GM18499 (cell line): ENCODE results near the gene HLA-A.
"Not testable (repeated sequence)": the region's sequence is repeated elsewhere in the genome, so short reads cannot be mapped to it uniquely, and the experiment has no call there.

Source experiments
- ATAC-seq: cut with Tn5 transposase; IDR thresholded peaks from one replicate; pipeline ENCODE4 v1.9.1; 2021; ENCODE audit warnings: moderate number of reproducible peaks; ENCODE audit not compliant: insufficient read depth, unreplicated experiment

The HLA-A gene

DNA sequence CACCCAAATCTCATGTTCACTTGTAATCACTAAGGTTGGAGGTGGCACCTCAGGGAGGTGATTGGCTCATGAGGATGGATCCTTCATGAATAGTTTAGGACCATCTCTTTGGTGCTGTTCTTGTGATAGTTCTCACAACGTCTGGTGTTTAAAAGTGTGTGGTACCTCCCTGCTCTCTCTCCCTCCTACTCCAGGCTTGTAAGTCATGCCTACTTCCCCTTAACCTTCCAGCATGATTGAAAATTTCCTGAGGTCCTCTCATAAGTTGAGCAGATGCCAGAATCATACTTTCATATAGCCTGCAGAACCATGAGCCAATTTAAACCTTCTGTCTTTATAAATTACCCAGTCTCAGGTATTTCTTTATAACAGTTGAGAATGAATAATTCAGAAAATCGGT is 16.6 kb downstream of the HLA-A start:
- ATAC-seq = no peak

DNA sequence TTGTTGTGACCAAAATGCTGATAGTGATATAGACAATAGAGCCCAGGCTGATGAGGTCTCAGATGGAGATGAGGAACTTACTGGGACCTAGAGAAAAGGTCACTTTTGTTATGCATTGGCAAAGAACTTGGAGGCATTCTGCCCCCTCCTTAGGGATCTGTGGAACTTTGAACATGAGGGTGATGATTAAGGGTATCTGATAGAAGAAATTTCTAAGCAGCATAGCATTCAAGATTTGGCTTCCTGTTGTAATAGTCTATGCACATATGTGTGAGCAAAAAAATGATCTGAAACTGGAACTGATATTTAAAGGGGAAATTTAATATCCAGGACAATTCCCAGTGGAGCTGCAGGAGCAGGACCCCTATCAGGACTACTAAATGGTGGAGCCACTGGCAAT is 17.1 kb downstream of the HLA-A start:
- no peak for ATAC-seq

DNA sequence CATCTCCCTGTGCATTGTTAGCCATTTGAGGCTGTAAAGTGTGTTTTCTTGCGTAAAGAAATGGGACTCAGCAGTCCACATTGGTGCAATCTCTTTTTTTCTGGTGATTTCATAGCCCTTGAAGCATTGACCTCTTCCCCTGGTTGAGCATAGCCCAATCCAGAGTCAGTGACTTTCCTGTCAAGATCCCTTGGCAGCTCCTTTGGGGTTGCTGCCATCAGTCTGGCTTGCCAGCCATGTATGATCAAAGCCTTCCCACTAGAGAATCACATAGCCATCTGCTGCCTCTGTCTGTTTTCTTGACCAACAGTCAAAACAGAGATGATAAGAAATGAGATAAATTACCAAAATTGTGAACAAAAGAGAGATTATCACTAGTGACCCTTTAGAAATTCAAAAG is 19.6 kb downstream of the HLA-A start:
- ATAC-seq = no peak

DNA sequence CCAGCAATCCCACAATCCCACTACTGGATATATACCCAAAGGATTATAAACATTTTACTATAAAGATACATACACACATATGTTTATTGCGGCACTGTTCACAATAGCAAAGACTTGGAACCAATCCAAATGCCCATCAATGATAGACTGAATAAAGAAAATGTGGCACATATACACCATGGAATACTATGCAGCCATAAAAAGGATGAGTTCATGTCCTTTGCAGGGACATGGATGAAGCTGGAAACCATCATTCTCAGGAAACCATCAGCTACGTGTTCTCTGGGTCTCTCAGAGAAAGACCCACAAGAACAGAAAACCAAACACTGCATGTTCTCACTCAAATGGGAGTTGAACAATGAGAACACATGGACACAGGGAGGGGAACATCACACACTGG is 21.4 kb downstream of the HLA-A start:
- ATAC-seq = not testable (repeated sequence)

DNA sequence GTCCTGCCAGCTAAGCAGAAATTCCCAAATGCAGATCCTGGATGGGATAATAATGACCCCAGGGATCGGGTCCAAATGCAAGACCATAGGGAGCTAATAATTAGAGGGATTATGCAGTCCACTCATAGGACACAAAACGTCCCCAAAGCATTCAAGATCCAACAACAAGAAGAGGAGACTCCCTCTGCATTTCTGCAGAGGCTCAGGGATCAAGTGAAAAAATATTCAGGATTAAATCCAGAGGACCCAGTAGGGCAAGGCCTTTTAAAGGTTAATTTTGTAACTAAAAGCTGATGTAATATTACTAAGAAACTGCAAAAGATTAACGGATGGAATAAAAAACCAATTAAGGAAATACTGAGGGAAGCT is 22.2 kb downstream of the HLA-A start:
- no peak for ATAC-seq

GRCh38 chr6:29964887-29965562 is 22.7 kb downstream of the HLA-A start:
- ATAC-seq = peak; percentile 80

GRCh38 chr6:29965563-29965872 is 23.2 kb downstream of the HLA-A start:
- ATAC-seq = no peak

DNA sequence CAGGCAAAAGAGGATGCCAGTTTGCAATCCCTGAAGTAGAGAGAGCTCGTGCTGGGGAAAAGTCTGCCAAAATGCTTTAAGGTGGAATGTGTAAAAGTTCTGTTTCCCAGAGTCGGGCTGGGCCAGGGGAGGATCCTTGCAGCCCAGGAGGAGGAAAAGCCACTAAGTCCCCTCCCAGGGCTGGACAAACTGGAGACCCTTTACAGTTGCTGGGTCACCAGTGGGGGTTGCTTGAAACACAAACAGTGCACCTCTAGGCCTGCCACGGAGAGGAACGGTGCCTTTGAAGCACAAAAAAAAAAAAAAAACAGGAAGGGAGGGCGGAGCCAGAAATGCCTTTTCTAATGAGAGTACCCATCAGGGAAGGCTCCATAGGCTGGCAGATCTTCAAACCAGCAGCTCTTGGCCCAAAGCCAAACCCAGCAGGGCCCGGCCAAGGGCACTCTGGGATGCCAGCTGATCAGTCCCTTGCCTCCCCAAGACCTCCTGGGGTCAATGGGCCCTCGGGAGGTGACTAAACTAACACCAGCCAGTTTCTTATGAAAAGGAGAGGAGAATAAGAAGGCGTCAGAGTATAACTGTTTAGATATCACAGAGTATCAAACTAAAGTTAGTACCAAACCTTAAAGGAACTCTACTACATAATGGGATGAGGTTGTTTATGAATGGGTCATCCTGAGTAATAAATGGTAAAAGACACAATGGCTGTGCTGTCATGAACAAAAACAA is 23.7 kb downstream of the HLA-A start:
- no peak for ATAC-seq

- no peak for ATAC-seq
Measured at GRCh38 chr6:29967379-29968010, 25.2 kb downstream of the HLA-A start.

DNA sequence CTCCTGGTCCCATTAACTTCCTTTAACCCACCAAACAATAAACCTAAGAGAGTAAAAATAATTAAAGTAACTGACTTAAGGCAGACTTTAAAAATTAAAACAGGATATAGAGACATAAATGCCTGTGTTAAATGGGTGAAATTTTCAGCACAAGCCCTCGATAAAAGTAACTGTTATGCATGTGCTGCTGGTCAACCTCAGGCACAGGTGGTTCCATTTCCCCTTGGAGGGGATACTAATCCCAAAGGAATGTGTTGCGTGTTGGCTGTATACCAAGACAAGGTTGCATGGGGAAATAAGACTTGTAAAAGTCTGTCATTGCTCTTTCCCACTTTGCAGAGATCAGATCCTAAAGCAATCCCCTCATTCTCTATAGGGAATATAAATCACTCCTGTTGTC is 25.8 kb downstream of the HLA-A start:
- ATAC-seq = no peak

DNA sequence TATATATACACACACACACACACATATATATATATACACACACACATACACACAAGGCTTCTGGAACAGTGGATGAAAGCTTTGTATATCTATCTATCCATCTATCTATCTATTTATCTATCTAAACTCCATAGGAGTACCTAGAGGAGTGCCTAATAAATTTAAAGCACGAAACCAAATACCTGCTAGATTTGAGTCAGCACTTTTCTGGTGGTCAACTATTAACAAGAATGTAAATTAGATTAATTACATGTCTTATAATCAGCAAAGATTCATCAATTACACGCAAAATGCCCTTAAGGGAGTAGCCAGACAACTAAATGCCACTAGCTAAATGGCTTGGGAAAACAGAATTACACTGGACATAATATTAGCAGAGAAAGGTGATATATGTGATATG is 26.6 kb downstream of the HLA-A start:
- no peak for ATAC-seq

- no peak for ATAC-seq
Measured at GRCh38 chr6:29970711-29971110, 28.4 kb downstream of the HLA-A start.

GRCh38 chr6:29974901-29975560 is 32.7 kb downstream of the HLA-A start:
- ATAC-seq = no peak

DNA sequence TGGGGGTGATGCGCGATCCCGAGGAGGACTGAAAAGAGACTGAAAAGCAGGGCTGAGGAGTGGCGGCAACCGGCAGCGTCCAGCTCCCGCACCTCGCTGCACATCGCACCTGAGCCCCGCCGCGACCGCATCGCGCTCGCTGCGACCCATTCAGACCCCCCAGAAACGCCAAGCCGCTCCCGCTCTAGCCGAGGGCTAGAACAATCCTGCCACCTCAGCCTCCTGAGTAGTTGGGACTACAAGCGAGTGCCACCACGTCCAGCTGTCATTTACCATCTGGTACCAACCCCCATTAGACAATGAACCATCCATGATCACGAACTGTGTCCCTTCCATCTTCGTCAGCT is 33.2 kb downstream of the HLA-A start:
- no peak for ATAC-seq

- ATAC-seq = no peak
Measured at GRCh38 chr6:29976253-29976587, 33.9 kb downstream of the HLA-A start.

- ATAC-seq = no peak
Measured at GRCh38 chr6:29976588-29977424, 34.5 kb downstream of the HLA-A start.

DNA sequence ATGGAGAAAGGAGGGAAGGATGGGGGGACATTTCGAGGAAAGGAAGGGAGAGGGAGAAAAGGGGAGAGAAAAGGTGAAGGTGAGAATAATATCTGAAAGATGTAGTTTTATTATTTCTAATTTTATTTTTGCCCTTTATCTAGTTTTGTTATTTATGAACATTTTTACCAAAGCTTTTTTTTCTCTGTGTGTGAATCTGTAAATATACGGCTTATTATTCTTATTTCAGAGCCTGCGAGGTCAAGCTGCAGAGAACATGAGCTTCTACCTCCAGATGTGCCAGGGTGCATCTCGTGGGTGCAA is 35.0 kb downstream of the HLA-A start:
- ATAC-seq = no peak

DNA sequence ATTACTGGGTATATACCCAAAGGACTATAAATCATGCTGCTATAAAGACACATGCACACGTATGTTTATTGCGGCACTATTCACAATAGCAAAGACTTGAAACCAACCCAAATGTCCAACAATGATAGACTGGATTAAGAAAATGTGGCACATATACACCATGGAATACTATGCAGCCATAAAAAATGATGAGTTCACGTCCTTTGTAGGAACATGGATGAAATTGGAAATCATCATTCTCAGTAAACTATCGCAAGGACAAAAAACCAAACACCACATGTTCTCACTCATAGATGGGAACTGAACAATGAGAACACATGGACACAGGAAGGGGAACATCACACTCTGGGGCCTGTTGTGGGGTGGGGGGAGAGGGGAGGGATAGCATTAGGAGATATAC is 37.7 kb downstream of the HLA-A start:
- not testable (repeated sequence) for ATAC-seq

- ATAC-seq = no peak
Measured at GRCh38 chr6:29980511-29980910, 38.2 kb downstream of the HLA-A start.

DNA sequence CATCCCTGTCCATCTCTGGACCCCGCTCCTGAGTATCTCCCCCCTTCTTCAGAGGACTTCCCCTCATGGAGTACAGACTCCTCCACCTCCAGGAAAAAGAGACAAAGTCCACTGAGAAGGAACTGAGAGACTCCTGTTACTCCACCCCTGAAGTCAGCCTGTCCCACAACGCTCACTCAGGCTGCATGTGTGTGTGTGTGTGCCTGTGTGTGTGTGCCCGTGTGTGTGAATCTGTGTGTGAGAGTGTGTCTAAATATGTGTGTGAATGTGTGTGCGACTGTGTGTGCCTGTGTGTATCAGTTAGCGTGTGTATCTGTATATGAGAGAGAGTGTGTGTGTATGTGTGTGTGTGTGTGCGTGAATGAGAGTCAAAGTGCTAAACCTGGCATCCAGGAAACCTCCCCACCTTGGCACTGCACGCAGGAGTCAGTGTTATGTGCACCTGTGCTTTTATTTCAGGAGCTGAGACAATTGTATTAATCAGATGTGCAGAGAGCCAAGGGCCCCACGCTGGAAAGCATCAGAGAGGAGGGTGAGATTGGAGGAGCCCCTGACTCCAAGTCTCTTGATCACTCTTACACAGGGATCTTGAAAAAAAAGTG is 39.0 kb downstream of the HLA-A start:
- ATAC-seq = no peak

- no peak for ATAC-seq
Measured at GRCh38 chr6:29982097-29982496, 39.8 kb downstream of the HLA-A start.
